Neuron (in vitro differentiated cells): ENCODE measurements around the gene ZNF217.
"Not testable (repeated sequence)": the region's sequence is repeated elsewhere in the genome, so short reads cannot be mapped to it uniquely, and the experiment has no call there.

Experiments
- H2AFZ ChIP-seq: one replicate; pipeline ENCODE4 v1.6.1; 2013; ENCODE audit warnings: low read depth, mild to moderate bottlenecking, inconsistent platforms, low read length, moderate library complexity
- H3K27me3 ChIP-seq: one replicate; pipeline ENCODE4 v1.6.1; 2013; ENCODE audit warnings: low read length; ENCODE audit not compliant: insufficient read depth
- H3K36me3 ChIP-seq: one replicate; pipeline ENCODE4 v1.6.1; 2013; ENCODE audit warnings: low read length; ENCODE audit not compliant: insufficient read depth
- H3K4me1 ChIP-seq: one replicate; pipeline ENCODE4 v1.6.1; 2013; ENCODE audit warnings: low read length; ENCODE audit not compliant: insufficient read depth
- H3K4me3 ChIP-seq: 2 replicates; pipeline ENCODE4 v1.5.1; 2013; ENCODE audit warnings: mild to moderate bottlenecking, low read length, moderate library complexity
- H3K9me3 ChIP-seq: one replicate; pipeline ENCODE4 v1.6.1; 2013; ENCODE audit warnings: low read length

ZNF217 gene

DNA sequence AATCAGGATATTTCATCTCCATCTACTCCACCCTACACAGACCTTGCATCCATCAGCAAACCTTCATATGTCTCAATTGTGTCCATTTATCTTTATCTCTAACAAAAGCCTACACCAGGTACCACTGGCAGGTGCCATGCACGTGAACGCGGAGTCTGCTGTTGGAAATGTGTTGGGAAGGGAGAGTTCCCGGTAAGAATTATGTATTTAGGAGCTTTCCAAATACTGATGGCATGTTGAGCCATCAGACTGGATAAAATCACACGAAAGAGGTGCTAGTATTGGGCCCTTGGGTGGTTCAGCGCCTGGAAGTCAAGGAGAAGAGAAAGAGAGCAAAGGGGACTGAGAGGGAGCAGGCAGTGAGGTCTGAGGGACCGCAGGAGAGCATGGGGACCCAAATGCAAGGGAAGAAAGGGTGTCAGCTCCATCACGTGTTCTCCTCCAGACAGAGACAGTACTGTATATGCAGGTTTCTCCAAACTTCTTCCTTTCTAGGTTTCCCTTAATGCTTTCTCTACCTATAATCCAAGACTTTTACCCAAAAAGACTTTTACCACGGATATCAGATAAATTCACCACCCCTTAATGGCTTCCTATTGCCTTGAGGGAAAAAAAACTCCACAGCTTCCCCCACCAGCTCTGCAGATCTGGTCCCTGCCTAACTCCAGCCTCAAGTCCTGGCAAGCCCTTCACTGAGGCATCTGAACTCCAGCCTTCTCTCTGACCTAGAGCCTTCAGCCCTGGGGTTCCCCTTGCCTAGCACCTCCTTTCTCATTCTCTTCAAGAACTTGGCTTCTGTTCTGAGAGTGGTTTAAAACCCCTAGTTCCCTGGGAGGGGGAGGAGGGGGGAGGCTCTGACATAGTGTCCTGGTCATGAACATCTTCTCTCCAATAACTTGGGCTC is 4.8 kb upstream of the ZNF217 start:
- Histone ChIP-seq H3K36me3 (no peaks in the 10 kb centered on the region), H3K27me3 (no peaks in the 10 kb centered on the region), H3K4me1 (peaks cover 22% of the 10 kb centered on the region), H2AFZ (no peak overlapping the region), H3K4me3 (no peak overlapping the region), H3K9me3 (no peaks in the 10 kb centered on the region)

DNA sequence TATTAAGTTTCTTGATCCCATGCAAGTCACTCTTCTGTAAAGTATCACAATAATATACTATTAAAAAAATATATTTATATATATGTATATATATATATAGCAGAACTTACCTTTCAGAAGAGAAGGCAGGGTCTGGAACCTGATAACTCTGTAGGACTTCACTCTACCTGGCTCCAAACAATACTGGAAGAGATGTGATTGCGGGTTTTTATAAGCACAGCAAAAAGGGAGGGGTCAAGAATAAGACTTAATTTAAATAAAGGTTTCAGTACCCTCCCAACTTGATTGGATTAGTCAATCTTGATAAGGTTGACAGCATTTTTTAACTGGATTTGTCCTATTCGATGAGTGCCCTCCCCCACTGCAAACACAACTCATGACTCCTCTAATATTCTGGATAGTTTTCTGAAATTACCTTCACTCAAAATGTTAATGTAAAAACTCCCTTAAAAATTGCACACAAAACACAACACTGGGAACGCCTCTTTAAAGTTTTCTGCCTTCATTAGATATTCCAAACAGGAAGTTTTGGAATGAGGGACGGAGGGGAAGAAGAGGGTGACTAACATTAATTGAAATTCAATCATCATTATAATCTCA is 4.0 kb upstream of the ZNF217 start:
- Histone ChIP-seq H3K4me3 (no peak overlapping the region), H3K27me3 (no peaks in the 10 kb centered on the region), H2AFZ (no peak overlapping the region), H3K36me3 (no peaks in the 10 kb centered on the region), H3K4me1 (peaks cover 22% of the 10 kb centered on the region), H3K9me3 (no peaks in the 10 kb centered on the region)

DNA sequence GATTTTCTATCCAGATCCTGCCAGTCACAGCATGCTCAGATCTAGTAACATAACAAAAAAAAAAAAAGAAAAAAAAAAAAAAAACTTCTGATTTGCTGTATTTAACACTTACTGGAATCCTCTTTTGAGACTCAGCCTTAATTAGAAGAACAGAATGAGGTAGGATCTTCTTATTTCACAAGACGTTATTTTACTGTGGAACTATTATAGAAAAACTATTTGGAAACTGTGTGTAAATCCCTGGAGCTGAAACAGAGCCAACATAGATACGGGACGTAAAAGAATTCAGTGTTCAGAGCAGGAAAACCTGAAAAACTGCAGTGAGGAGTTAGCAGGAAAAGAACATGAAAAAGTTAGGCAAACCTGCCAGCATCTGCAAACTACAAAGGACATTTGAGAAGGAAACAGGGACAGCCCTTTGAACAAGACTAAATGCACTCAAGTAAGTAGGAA is 3.4 kb upstream of the ZNF217 start:
- Histone ChIP-seq H3K36me3 (no peaks in the 10 kb centered on the region), H3K9me3 (no peaks in the 10 kb centered on the region), H2AFZ (no peak overlapping the region), H3K4me1 (peaks cover 22% of the 10 kb centered on the region), H3K4me3 (no peak overlapping the region), H3K27me3 (no peaks in the 10 kb centered on the region)

DNA sequence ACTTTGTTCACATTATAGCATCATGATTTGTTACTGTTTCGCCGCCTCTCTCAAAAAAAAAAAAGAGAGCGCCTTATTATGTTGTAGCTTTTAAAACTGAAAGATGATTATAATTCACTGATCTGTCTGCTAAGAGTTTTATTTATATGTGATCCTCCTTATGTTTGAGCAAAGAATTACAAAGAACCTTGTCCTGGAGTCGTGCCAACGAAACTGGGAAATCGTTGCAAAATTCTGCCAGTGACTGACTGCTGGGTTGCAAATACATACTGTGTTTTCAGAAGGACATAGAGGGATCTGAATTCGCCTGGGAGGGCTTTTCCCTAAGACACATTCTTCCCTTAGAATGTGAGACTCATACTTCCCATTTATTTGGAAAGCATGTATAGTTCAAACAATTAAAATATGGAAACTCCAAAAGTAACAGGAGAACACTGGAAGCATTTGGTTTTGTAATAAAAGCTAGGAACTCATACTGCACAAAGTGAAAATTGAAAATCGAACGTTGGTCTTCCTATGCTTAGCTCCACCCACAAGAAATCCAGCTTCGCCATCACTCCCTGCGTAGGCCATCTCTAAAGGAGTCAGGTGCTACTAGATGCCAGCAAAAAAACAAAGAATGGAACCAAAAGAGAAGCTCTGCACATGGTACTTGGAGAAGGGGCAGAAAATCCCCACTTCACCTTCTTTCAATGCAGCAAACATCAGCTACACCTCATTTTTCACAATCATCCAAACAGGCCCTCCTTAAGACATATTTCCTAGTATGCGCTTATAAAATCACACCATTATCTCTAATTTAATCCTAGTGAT is 2.8 kb upstream of the ZNF217 start:
- not testable (repeated sequence) for H3K4me3 ChIP-seq, H2AFZ ChIP-seq, H3K36me3 ChIP-seq, H3K9me3 ChIP-seq, H3K27me3 ChIP-seq
- H3K4me1 ChIP-seq = peaks cover 22% of the 10 kb centered on the region

DNA sequence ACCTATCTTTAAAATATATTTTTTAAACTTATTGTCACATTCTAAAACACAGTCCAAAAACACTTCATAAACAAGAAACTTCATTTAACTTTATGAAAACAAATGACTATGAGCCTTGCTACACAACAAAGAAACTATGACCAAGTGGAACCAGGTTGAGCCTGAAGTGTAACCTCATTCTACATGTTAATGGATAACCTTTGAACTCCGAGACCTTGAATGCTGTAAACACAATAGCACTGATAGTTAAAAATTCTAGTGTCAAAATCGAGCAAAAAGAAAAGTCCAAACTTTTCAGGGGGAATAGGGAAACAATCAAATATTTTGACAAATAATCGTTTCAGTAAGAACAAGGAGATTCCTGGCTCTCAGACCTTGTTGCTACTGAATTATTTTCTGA is 2.1 kb upstream of the ZNF217 start:
- Histone ChIP-seq H3K4me1 (peaks cover 22% of the 10 kb centered on the region), H3K4me3 (peak overlapping the region; percentile 8)
- not testable (repeated sequence) for H2AFZ ChIP-seq, H3K27me3 ChIP-seq, H3K9me3 ChIP-seq, H3K36me3 ChIP-seq

DNA sequence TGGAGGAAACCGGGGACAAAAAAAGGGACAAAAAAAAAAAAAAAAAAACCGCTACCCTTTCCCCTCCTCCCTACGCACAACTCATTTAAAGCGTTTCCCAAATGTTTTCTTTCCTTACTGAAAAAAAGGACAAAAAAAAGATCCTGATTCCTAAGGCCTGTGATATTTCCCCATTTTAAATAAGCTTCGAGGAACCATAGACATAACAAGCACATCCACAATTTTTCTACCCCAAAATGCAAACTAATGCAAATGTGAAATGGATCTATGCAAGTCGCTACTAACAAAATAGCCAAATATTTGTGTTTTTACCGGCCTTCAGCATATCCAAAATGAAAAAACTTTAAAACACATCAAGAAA is 1.4 kb upstream of the ZNF217 start:
- Histone ChIP-seq H3K36me3 (no peaks in the 10 kb centered on the region), H3K4me1 (peaks cover 27% of the 10 kb centered on the region), H3K27me3 (no peaks in the 10 kb centered on the region), H3K4me3 (peak overlapping the region; percentile 82), H3K9me3 (no peaks in the 10 kb centered on the region), H2AFZ (peak overlapping the region; percentile 84)

DNA sequence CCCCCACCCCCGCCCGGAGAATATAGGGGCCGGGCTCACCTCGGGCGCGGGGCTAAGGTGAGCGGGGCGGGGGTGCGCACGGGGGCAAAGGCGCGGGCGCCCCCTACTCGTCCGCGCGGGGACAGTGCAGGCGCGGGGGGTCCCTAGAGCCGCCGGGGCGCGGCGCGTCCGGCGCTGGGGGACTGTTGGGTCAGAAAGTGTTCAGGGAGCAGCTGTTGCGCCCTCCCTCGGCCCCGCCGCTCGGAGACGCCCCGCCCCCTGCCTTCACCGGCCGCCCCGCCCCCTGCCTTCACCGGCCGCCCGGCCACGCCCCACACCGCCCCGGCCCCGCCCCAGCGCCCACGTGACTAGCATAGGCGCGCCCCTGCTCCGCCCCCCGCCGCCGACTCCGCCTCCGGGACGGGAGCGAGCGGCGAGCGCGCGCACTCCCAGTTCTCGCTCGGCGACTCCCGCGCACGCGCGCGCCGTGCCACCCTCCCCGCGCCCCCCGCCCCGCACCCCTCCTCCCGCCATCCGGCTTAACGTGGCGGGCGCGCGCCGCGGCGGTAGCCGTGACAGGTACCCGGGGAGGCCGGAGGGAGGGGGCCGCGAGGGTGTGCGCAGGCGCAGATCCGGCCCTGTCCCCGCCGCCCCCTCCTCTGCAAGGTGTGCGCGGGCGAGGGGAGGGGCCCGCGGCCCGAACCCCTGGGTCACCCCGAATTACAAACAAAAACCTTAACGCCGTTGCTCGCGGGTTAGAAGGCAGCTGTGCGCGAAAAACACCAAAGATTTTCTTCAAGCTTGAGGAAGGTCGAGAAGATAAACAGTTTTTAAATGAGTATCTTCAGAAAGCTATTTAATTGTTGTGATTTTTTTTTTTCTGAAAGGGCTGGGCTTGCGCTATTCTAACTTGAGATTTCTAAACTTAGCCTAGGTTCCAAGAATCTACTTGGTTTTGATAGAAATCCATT is 704 bp upstream of the ZNF217 start:
- no peaks in the 10 kb centered on the region for H3K27me3 ChIP-seq
- peak overlapping the region; percentile 82 for H3K4me3 ChIP-seq
- no peaks in the 10 kb centered on the region for H3K36me3 ChIP-seq
- H3K9me3 ChIP-seq = no peaks in the 10 kb centered on the region
- H2AFZ ChIP-seq = peak overlapping the region; percentile 84
- peaks cover 34% of the 10 kb centered on the region for H3K4me1 ChIP-seq

DNA sequence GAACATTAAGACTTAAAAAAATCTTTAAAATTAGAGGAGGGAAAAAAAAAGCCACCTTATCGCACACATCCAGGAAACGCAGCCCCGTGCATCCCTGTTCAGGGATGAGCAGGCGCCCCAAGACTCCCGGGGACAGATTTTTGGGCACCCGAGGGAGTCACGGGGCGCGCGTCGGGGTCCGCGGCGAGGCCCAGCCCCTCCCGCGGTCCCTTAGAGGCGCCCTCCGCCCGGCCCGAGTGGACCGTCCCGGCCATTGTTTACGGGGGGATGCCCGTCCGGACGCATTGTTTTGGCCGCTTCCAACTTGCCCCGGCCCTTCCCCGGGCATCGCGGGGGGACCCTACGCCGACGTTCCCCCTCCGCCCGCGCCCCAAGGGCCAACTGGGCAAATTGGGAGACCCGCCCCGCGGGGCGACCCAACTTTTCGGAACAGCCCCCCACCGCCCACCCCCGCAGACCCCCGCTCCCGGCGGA is 610 bp downstream of the ZNF217 start:
- H3K4me1 ChIP-seq = peaks cover 42% of the 10 kb centered on the region
- peak overlapping the region; percentile 64 for H3K4me3 ChIP-seq
- no peaks in the 10 kb centered on the region for H3K27me3 ChIP-seq
- no peaks in the 10 kb centered on the region for H3K9me3 ChIP-seq
- H3K36me3 ChIP-seq = no peaks in the 10 kb centered on the region
- H2AFZ ChIP-seq = peak overlapping the region; percentile 46

DNA sequence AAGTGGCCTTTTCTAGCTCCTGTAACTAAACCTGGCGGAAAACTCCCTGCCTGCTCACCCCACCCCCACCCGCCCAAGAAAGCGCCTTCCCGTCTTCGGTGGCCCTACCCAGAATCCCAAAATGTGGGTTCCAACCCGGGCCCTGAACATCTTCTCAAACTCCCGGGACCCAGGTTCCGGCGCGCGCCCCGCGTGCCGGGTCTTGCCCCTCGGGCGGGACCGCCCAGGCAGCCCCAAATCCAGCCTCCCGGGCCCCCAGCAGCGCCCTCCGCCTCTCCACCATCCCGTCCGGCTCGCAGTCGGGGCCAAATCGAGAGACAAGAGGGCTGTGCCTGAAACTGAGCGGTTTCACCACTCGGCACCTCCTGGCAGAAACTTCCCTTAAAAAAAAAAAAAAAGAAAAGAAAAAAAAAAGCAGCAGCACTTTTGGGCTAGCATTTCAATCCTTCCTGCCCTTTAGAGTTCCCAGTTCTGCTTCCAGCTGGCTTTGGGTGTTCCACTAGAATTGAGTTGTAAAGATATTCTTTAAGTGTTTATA is 1.1 kb downstream of the ZNF217 start:
- peak overlapping the region; percentile 64 for H3K4me3 ChIP-seq
- H3K9me3 ChIP-seq, H3K27me3 ChIP-seq, H2AFZ ChIP-seq, H3K36me3 ChIP-seq: not testable (repeated sequence)
- H3K4me1 ChIP-seq = peaks cover 42% of the 10 kb centered on the region

DNA sequence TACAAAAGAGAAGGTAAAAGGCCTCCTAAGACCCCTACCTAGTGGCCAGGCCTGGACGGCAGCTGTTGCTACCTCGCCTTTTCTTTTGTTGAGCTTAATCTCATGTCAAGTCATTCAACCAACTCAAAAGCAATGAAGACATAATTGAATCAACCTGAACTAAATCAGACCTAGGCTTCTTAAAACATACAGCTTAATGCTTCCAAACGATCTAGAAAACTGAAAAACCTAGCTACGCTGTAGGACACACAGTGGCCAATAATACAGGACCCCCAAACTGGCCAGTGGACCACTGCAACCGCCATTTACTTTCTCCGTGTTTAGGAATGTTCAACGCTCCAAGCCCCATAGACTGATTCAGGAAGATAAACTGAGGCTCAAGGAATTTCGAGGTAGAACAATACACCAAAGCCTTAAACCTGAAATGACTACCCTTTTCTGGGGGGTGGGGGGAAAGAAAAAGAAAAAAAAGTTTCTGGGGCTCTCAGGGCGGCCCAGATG is 1.6 kb downstream of the ZNF217 start:
- not testable (repeated sequence) for H3K9me3 ChIP-seq, H3K36me3 ChIP-seq, H3K27me3 ChIP-seq, H2AFZ ChIP-seq
- Histone ChIP-seq H3K4me3 (peak overlapping the region; percentile 64), H3K4me1 (peaks cover 38% of the 10 kb centered on the region)

DNA sequence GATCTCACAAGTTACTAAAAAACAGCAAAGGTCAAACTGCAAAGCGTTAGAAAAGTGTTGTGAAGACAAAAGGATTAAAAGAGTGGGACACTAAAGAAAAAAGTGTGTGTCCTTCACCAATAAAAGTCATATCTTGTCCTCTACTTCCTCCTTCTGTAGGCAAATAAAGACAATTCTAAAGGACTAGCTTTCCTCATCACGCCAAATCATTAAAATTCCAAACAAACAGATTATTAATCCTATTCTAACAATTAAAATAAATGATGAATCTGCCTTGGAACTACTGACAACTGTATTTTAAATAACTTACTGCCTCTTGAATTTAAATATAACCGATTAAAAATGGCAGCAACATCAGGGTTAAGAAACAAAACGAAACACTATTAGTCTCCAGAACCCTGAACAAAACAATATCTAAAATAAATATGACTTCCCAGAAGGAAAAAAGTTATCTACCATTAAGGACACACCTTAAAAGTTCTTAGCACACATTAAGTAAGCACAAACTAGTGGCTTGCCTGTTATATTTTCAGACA is 2.4 kb downstream of the ZNF217 start:
- not testable (repeated sequence) for H2AFZ ChIP-seq, H3K36me3 ChIP-seq, H3K27me3 ChIP-seq, H3K9me3 ChIP-seq
- Histone ChIP-seq H3K4me1 (peaks cover 32% of the 10 kb centered on the region), H3K4me3 (peak overlapping the region; percentile 64)

DNA sequence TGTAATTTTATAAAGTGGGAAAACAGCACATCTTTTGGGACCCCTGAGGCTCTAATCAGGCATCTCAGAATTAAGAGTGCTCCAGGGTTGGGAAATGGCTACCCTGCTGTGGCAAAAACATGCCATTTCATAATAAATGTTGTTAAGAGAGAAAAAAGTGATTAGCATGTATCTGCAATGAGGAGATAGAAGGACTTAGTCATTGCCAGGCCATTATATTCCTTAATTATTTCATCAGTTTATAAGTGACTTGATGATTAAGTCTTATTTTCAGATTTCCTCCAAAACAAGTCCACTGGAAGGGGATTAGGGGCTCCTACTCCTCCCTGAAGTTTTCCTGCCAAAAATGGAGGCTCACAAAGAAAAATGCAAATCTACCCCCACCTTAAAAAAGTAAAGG is 3.0 kb downstream of the ZNF217 start:
- H3K4me1 ChIP-seq = peaks cover 27% of the 10 kb centered on the region
- peak overlapping the region; percentile 64 for H3K4me3 ChIP-seq
- not testable (repeated sequence) for H2AFZ ChIP-seq, H3K36me3 ChIP-seq, H3K27me3 ChIP-seq, H3K9me3 ChIP-seq
